GM04503 (cell line): Measurements from ENCODE around the gene MBD5.
"Not testable (repeated sequence)": the region's sequence is repeated elsewhere in the genome, so short reads cannot be mapped to it uniquely, and the experiment has no call there.

Source experiments
- DNase-seq: peaks from one replicate; pipeline ENCODE4 v3.0.0-alpha.2; 2012; ENCODE audit warnings: low read depth

Gene MBD5

DNA sequence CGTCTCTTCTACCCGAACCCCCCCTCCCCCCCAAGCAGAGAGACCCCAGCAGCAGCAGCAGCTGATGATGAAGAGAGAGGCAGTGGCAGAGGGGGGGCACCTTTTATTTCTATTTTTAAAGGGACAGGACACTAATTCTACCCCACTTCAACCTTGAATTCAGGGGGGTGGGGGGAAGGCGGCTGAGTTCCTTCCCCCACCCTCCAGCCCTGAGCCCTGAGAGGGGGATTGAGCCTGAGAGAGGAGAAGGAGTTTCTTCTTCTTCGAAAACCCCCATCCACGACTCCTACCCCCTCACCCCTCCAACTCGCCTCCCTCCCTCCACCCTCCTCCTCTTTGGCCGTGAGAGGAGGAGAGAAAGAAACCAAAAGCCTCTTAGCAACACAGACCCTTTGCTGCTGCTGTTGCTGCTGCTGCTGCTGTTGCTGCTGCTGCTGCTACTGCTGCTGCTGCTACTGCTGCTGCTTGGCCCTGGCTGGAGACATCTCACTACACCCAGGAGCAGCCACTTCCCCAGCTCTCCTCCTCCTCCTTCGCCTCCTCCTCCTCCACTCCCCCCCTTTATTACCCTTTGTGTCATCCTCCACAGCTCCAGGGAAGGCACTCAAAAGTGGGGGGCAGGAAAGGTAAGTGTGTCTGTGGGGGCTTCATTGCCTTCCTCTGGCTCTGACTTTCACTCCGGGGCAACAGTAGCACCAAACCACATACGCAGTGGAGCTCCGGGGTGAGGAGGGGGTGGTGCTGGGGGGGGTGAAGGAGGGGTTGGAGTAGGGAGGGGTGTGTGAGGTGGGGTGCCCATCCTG lies at the start of gene MBD5:
MBD5 (plus strand) TSS at position 33 of the 803 bp plus-strand sequence.
- DNase-seq: no peak

DNA sequence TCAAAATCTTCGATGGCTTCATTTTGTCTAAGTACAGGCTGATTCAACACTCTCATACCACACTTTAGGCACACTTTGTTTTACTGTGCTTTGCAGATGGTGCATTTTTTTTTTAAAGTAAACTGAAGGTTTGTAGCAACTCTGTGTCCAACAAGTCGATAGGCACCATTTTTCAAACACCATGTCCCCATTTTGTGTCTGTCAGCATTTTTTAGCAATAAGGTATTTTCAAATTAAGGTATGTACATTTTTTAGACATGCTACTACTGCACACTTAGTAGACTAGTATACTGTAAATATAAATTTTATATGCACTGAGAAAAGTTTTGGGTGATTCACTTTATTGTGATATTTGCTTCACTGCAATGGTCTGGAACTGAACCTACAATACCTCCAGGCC lies 44.8 kb upstream of the MBD5 start:
- no peak for DNase-seq

DNA sequence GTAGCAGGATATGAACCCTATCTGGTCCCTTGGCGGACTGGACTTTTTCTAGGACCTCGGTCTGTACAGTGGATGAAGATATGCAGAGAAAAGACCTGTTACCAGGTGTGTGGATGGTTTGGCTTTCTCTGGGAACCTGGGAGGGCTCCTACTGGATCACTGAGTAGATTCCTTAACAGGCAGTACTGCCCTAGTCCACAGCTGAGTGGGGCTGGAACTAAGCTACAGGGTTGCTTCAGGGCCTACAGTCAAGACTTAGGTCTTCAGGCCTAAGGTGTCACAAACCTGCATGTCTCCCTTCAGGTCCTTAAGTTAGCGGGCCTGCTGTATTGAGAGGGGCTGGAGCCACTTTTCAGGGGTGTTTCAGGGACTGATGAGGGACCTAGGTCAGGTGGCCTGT lies 43.2 kb upstream of the MBD5 start:
- DNase-seq: no peak

DNA sequence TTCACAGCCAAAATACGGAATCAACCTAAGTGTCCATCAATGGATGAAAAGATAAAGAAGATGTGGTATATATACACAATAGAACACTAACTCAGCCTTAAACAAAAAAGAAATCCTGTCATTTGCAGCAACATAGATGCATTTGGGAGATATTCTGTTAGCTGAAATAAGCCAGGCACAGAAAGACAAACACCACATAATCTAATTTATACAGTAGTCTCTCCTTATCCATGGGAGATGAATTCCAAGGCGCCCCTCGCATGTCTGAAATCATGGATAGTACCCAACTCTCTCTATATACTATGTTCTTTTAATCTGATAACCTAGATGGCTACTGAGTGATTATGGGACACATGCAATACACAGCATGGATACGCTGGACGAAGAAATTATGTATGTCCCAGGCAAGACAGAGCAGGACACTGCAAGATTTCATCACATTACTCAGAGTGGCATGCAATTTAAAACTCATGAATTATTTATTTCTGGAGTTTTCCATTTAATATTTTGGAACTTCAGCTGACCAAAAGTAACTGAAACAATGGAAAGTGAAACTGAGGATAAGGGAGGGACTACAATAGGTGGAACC lies 39.9 kb upstream of the MBD5 start:
- DNase-seq: no peak

DNA sequence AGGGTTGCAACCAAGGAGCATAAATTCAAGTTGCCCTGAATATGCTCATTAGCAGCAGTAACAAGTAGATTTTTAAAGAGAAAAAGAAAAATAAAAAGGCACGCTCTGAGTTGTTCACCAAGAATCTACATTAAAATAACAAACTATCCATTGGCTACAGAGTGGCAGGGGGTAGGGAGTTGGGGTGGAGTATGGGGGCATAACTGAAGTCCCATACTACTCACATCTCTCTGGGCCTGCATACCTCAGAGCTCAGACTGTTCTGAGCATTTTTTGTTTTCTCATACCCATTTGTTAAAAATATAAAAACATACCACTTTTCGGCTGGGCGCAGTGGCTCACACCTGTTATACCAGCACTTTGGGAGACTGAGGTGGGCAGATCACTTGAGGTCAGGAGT lies 31.8 kb upstream of the MBD5 start:
- no peak for DNase-seq

DNA sequence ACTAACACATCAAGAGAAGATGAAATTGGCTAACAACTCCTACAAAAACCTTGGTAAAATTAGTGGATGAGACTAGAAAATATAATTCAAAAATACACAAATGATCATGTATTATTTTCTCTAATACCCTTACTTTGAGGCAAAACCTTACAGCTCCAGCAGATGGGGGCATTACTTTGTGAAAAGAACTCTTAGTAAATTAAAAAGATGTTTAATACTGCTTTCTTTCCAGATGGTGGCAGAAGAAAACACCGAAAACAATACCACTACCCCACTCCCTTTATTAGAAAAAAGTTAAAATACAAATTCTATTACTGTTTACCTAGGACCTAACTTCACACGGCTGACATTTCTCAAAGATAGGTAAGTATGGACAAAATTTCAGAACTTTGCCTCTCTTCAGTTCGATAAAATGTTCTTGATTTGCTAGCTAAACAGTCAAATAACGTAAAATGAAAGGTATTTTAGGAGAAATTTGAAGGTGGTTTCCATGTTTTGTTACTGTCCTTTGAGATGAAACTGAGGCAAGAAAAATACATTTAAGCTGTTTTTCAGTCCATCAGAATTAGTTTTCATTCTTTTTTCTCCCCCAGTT lies 31.0 kb upstream of the MBD5 start:
- DNase-seq: peak; percentile 1

DNA sequence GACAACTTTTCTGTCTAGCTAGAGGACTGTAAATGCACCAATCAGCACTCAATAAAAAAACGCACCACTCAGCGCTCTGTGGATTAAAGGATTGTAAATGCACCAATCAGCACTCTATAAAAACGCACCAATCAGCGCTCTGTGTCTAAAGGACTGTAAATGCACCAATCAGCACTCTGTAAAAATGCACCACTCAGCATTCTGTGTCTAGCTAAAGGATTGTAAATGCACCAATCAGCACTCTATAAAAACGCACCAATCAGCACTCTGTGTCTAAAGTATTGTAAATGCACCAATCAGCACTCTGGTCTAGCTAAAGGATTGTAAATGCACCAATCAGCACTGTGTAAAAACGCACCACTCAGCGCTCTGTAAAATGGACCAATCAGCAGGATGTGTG lies 25.9 kb upstream of the MBD5 start:
- not testable (repeated sequence) for DNase-seq

DNA sequence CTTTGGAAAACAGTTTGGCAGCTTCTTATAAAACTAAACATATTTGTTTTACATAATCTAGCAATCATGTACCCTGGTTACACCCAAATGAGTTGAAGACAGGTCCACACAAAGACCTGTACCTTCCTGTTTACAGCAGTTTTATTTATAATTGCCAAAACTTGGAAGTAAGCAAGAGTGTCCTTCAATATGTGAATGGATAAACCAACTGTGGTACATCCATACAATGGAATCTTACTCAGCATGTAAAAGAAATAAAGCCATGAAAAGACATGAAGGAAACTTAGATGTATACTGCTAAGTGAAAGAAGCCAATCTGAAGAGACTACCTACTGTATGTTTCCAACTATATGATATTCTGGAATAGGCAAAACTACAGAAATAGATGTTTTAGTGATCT lies 24.1 kb upstream of the MBD5 start:
- no peak for DNase-seq

DNA sequence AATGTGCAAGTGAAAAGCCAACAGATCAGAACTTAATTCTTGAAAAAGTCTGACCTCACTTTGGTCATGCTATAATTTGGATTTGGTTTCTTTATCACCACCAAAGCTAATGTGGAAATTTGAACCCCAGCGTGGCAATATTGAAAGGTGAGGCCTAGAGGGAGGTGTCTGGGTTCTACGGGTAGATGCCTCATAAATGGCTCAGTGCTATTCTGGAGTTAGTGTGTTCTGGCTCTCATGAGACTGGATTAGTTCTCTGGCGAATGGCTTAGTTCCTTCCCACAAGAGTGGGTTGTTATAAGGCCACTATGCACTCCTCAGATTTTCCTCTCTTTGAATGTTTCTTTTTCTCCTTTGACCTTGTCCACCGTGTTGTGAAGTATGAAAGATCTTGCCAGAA lies 22.7 kb upstream of the MBD5 start:
- DNase-seq: no peak

DNA sequence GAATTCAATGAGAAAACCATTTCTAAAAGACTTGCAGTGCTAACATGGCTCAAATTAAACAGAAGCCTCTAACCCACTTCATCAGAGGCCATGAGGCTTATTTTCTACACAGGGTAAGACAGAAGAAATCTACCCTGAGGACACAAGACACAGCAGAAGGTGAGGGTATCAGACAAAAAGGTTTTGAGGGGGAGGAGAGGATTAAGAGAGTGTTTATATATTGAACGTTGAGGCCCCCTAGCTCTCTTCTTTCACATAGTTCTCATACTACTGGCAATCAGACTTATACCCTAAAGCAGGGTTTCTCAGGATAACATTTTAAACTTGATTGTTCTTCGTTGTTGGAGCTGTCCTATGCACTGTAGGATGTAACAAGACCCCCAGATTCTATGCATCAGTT lies 21.8 kb upstream of the MBD5 start:
- no peak for DNase-seq

DNA sequence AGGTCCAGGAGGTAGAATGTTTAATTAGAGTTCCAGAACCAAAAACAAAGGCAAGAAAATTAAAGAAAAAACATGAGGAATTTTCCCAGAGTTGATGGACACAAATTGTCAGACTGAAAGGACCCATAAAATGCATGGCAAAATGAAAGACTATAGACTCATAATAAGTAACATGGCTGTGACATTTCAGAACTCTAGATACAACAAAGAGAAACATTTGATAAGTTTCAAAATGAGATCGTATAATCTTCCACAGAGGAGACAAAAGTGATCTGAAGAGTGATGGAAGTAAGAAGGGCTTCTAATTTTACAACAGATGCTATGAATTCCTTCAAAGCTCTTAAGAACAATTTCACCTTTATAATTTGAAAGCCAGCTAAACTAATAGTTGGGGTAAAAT lies 20.8 kb upstream of the MBD5 start:
- no peak for DNase-seq

DNA sequence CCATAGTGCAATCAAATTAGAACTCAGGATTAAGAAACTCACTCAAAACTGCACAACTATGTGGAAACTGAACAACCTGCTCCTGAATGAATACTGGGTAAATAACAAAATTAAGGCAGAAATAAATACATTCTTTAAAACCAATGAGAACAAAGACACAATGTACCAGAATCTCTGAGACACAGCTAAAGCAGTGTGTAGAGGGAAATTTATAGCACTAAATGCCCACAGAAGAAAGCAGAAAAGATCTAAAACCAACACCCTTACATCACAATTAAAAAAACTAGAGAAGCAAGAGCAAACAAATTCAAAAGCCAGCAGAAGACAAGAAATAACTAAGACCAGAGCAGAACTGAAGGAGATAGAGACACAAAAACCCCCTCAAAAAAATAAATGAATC lies 18.5 kb upstream of the MBD5 start:
- not testable (repeated sequence) for DNase-seq

DNA sequence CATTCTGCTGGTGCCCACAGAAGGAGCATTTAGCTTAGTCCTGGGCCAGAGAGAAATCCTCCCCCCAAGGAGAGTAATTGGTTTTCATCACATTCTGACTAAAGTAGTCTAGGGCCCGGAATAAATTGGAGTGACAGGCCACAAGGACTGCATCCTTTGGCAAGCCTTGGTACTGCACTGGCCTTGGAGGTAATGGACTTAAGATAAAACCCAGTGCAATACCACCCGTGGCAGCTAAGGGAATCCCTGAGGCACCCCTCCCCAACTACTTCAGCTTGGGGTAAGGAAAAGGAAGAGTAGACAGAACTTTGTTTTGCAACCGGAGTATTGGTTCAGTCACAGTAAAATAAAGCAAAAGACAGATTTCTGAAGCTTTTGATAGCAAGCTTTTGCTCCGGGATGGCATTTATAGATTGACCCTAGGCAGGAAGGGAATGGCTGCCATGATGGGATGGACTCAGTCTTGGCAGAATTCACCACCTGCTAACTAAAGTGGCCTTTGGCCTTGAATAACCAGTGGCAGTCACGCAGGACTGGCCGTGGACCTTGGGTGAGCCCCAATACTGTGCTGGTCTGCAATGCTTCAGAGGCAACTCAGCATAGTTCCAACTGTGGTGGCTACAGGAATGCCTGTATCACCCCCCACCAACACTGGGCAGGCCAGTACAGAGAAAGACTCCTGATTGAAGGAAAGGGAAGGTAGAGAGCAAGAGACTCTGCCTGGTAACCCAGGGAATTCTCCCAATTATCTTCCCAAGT lies 14.5 kb upstream of the MBD5 start:
- no peak for DNase-seq

DNA sequence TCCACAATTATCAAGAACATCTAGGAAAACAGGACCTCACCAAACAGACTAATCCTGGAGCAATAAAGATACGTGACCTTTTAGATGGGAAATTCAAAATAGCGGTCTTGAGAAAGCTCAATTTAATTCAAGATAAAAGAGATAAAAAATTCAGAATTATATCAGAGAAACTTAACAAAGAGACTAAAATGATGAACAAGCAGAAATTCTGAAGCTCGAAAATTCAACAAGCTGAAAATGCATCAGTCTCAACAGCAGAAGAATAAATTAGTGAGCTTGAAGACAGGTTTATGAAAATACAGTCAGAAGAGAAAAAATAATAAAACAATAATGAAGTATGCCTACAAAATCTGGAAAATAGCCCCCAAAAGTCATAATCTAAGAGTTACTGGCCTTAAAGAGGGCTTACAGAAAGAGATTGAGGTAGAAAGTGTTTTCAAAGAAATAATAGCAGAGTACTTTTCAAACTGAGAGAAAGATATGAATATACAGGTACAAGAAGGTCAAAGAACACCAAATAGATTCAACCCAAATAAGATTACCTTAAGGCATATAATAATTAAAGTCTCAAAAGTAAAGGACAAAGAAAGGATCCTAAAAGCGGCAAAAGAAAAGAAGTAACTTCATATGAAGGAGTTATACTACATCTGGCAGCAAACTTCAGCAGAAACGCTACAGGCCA lies 13.5 kb upstream of the MBD5 start:
- no peak for DNase-seq

DNA sequence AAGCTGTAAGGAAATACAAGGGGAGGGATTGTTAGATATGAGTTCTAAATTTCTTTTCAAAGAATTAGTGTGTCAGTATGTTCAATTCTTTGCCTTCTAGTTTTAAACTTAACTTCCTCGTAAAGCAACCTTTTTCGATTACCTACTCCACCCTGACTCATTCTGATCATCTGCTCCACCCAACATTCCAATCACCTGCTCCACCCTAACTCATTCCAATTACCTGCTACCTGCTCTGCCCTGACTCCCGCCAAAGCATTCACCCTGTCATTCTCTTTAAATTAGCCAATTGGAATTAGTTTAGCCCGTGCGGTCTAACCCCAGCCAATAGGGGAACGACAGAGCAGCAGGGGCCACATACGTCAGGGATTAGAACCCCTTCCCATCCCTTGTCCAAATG lies 12.5 kb upstream of the MBD5 start:
- not testable (repeated sequence) for DNase-seq

DNA sequence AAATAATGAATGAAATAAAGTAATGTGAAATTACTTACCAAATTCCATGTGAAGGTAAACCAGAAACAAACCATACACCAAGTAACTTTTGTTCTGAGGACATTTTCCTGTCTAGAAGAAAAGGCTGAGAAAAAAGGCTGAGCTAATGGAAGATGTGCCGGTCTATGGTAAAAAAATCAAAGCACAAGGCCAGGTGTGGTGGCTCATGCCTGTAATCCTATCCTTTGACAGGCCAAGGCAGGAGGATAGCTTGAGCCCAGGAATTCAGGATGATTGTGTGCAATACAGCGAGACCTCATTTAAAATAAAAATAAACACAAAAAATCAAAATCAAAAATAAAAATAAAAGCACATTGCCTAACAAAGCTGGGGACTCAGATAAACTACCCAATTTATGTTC lies 7.0 kb upstream of the MBD5 start:
- DNase-seq: no peak

DNA sequence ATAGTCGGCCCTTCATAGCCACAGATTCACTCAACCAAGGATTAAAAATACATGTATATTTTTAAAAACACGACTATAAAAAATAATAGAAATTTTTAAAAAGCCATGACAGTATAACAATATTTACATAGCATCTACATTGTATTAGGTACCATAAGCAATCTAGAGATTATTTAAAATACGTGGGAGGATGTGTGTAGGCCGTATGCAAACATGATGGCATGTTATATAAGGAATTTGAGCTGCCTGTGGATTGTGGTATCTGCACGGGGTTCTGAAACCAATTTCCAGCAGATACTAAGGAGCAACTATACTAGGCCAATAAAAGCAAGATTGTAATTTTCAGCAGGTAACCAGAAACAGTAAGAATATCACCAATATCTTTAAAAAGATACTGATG lies 6.3 kb upstream of the MBD5 start:
- DNase-seq: no peak

DNA sequence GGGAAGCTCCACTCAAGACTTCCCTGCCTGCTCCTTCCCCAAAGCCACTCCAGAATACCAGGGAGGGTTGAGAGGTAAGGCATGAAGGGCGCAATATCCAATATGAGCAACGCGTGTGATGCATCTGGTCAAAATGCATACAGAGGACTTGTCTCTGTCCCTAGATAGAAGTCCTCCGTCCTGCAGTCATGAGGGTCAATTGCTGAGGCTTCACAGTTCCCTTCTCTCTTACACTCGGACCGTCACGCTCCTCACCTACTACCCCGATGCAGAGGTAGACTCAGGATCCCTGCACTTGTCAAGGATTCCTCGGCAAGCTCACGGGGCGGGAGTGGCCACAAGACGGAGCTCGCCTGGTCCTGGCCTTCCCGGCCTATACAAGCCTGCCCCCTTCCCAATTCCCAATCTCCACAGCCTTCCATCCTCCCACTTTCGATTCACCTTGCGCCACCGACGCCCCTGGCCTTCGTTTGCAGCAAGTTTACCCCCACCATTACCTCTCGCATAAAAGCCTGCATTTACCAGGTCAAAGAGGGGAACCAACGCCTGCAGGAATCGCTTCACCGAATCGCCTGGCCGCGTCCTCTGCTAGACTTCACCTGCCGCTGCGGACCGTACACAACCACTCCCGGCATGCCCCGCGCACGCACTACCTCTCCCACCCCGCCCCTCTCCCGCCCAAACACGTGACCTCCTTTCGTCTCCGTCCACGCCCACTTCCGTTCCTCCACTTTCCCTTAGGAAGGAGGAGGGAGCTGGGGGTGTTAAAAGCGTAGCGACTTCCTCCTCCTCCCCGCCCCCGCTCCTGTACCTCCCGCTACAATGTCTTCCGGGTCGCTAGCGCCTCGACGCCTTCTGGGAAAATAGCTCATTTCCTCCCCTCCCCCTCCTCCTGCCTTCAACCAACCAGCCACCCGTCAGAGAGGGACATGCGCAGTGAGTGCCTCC lies 506 bp upstream of the MBD5 start, which contains the start of gene ORC4:
ORC4 (minus strand) TSS at position 627 of the 948 bp plus-strand sequence. CDS start 44,779 bp downstream, outside the sequence.
- peak; percentile 96 for DNase-seq

DNA sequence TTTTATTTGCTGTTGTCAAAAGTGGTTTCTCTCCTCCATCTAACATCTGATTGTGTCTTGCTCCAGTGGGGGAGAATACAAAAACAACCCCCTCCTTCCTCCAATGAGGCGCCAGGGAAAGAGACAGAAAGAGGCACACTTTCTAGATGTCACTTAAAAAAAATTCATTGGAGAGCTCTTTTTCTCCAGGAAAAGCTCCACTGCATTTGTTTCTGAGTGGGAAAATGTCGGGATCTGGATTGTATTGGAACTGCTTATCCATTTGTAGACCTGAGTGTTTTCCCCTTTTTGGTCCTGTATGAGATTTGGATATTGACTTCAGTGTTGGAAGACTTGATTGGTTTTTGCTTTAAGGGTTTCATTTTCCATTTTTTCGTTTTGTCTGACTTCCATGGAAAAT lies 995 bp downstream of the MBD5 start:
- no peak for DNase-seq

DNA sequence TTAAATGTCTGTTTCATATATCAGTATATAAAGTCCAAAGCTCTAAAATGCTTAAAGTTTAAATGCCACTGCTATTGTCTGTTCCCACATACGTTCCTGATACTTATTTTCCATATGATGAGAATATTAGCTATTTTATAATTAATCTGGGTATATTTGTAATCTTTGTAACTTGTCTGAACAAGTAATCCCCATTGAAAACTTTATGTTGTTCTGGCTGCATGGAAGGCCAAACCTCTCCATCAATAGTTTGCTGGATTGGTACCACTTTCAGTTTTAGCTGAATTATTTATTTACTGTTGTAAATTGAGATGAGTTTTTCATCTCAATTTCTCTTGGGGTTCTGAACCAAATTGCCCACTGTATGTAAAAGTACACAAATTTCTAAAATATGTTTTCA lies 1.5 kb downstream of the MBD5 start:
- no peak for DNase-seq

DNA sequence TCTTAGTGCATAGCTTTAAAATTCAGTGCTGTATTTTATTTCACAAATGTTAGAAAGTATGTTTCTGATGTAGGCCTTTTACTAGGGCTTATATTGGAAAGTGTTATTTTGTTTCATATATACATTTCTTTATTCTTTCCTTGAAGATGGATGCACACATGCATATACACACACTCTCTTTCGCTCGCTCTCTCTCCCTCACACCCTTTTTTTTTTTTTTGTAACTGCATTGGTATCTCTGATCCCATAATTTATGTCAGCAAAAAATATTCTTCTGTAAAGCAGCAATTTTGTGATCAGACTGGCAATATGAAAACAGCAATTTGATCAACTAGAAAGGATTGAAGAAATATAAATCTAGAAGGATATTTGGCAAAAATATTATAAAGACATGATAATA lies 2.0 kb downstream of the MBD5 start:
- DNase-seq: no peak
